PC-3 (cell line): ENCODE measurements around the gene KCNQ1. TPM values are rescaled to one million over a fixed set of nuclear protein-coding genes. Genes with fewer than 3 reads are reported as not detected.

Source experiments
- ATAC-seq: fragments of 200-7000 bp; cut with Tn5 transposase; 2 replicates; pipeline ENCODE4 v1.9.1; 2020; ENCODE audit warnings: mild to moderate bottlenecking, moderate library complexity
- BruUV-seq: library from RNA; stranded (reverse); fragments of 400-500 nt; replicated peaks from 2 replicates; lab custom pipeline; 2021; lab: Mats Ljungman, UMichigan
- CTCF ChIA-PET: fragments of 300-600 bp; sonication (Branson Sonifier 250); formaldehyde crosslinking; loops from one replicate; lab custom pipeline; 2022; ENCODE audit warnings: antibody characterized with exemption; lab: Charles Lee
- POLR2A ChIA-PET: fragments of 300-600 bp; sonication (Branson Sonifier 250); formaldehyde crosslinking; loops from one replicate; lab custom pipeline; 2022; ENCODE audit warnings: antibody characterized with exemption; ENCODE audit not compliant: unreplicated experiment; lab: Charles Lee
- DNase-seq: peaks from one replicate; pipeline ENCODE4 v3.0.0-alpha.2; 2015
- H2AFZ ChIP-seq: fragments of 300-600 bp; sonication (generic); 2 replicates; pipeline ENCODE4 v1.6.0; 2016; ENCODE audit warnings: antibody characterized with exemption, low read length
- H3F3A ChIP-seq: fragments of 300-600 bp; sonication (generic); one replicate; pipeline ENCODE4 v1.6.0; 2017; ENCODE audit warnings: antibody characterized with exemption, low read length, control low read depth, mild to moderate bottlenecking; ENCODE audit not compliant: unreplicated experiment
- H3K27ac ChIP-seq: fragments of 300-600 bp; sonication (generic); 2 replicates; pipeline ENCODE4 v1.5.1; 2016; ENCODE audit warnings: mild to moderate bottlenecking, low read length
- H3K27me3 ChIP-seq: fragments of 300-600 bp; sonication (generic); 2 replicates; pipeline ENCODE4 v1.6.1; 2016; ENCODE audit warnings: low read length, mixed read lengths
- H3K36me3 ChIP-seq: fragments of 300-600 bp; sonication (generic); 2 replicates; pipeline ENCODE4 v1.6.1; 2016; ENCODE audit warnings: low read depth, mixed run types, low read length, mixed read lengths
- H3K4me1 ChIP-seq: fragments of 300-600 bp; sonication (generic); 2 replicates; pipeline ENCODE4 v1.5.1; 2016; ENCODE audit warnings: low read length; ENCODE audit not compliant: insufficient read depth
- H3K4me2 ChIP-seq: fragments of 300-600 bp; sonication (generic); 2 replicates; pipeline ENCODE4 v1.6.0; 2016; ENCODE audit warnings: low read length
- H3K4me3 ChIP-seq: fragments of 300-600 bp; sonication (generic); 2 replicates; pipeline ENCODE4 v1.5.1; 2016; ENCODE audit warnings: mild to moderate bottlenecking, low read length, mixed read lengths
- H3K79me2 ChIP-seq: fragments of 300-600 bp; sonication (generic); 2 replicates; pipeline ENCODE4 v1.6.1; 2017; ENCODE audit warnings: low read length, mixed read lengths
- H3K9ac ChIP-seq: fragments of 300-600 bp; sonication (generic); 2 replicates; pipeline ENCODE4 v1.6.0; 2016; ENCODE audit warnings: mild to moderate bottlenecking, low read length
- H3K9me2 ChIP-seq: fragments of 300-600 bp; sonication (generic); replicated peaks from 2 replicates; pipeline ENCODE4 v1.6.1; 2016; ENCODE audit warnings: mixed run types, low read length, mixed read lengths
- H3K9me3 ChIP-seq: fragments of 300-600 bp; sonication (generic); 2 replicates; pipeline ENCODE4 v1.6.1; 2016; ENCODE audit warnings: low read length, mixed read lengths
- H4K20me1 ChIP-seq: fragments of 300-600 bp; sonication (generic); 2 replicates; pipeline ENCODE4 v1.6.1; 2016; ENCODE audit warnings: low read length, mixed read lengths
- EZH2 ChIP-seq: fragments of 300-600 bp; sonication (generic); IDR thresholded peaks from one replicate; pipeline ENCODE4 v1.6.1; 2017; ENCODE audit warnings: antibody characterized with exemption, mild to moderate bottlenecking, low read length; ENCODE audit not compliant: unreplicated experiment
- EZH2phosphoT487 ChIP-seq: fragments of 300-600 bp; sonication (generic); IDR thresholded peaks from 2 replicates; pipeline ENCODE4 v1.6.1; 2018; ENCODE audit warnings: mild to moderate bottlenecking, antibody characterized with exemption, low read length, borderline replicate concordance
- intact Hi-C: fragments of 100-400 bp; cut with micrococcal nuclease; formaldehyde crosslinking; loops from 2 replicates; pipeline ENCODE4 v1.9.0; 2023
- total RNA-seq: library from RNA; depleted of rRNA; stranded (reverse); fragments of >200 nt; gene quantifications from 2 replicates; pipeline ENCODE4 v1.2.3, GENCODE V29; 2014
- TF ChIP-seq, protein P1 (sequence below): fragments of 300-600 bp; sonication (generic); conservative IDR thresholded peaks from 2 replicates; pipeline ENCODE4 v1.5.1; 2017; ENCODE audit warnings: antibody characterized with exemption, low read depth, mild to moderate bottlenecking, low read length

KCNQ1 gene
- total RNA-seq, 1 experiment from 2014 or later = 0.40 TPM

DNA sequence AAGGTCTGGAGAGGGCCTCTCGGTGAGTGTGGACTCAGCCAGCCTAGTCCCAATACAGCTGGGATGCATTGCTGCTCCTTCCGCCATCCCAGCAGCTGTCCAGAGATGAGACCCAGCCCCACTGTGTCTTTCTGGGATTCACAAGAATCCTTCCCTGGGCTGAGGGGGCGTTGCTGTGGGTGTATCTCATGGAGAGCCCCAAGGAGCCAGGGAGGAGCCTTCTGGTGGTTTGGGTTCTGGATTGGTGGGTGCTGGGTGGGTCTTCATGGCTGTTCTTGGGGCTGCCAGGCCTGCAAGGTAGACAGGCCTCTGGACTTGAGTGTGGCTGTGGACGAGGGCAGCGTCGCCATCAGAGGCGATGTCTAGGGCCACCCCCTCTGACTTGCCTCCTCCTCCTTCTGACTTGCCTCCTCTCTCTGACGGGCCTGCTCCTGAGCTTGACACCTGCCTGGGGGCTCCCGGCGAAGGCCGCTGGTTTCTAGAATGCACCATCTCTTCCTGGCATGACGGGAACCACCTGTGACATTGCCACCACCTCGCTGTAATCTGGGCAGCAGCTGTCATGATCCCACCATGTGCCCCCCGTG lies 17.2 kb downstream of the KCNQ1 start:
- DNase-seq (no peak), ATAC-seq (no peak)
- TF ChIP-seq, protein P1, sequence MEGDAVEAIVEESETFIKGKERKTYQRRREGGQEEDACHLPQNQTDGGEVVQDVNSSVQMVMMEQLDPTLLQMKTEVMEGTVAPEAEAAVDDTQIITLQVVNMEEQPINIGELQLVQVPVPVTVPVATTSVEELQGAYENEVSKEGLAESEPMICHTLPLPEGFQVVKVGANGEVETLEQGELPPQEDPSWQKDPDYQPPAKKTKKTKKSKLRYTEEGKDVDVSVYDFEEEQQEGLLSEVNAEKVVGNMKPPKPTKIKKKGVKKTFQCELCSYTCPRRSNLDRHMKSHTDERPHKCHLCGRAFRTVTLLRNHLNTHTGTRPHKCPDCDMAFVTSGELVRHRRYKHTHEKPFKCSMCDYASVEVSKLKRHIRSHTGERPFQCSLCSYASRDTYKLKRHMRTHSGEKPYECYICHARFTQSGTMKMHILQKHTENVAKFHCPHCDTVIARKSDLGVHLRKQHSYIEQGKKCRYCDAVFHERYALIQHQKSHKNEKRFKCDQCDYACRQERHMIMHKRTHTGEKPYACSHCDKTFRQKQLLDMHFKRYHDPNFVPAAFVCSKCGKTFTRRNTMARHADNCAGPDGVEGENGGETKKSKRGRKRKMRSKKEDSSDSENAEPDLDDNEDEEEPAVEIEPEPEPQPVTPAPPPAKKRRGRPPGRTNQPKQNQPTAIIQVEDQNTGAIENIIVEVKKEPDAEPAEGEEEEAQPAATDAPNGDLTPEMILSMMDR = no peak
- TF ChIP-seq EZH2phosphoT487 (no peak), EZH2 (no peak)
- Histone ChIP-seq H3K9ac (no peak overlapping the region), H4K20me1 (no peaks in the 10 kb centered on the region), H3K9me3 (no peaks in the 10 kb centered on the region), H3K27me3 (no peaks in the 10 kb centered on the region), H3K27ac (no peak overlapping the region), H3K4me1 (peaks cover 5% of the 10 kb centered on the region; the same call in 1 of the 2 replicates), H3K9me2 (no peaks in the 10 kb centered on the region), H3K36me3 (no peaks in the 10 kb centered on the region), H2AFZ (no peak overlapping the region), H3K4me2 (no peak overlapping the region), H3F3A (no peaks in the 10 kb centered on the region), H3K4me3 (no peak overlapping the region), H3K79me2 (no peaks in the 10 kb centered on the region)
- ChIA-PET CTCF (no interaction called here), POLR2A (no interaction called here)
- BruUV-seq = no TSS peak
- intact Hi-C loops = no loop called here

DNA sequence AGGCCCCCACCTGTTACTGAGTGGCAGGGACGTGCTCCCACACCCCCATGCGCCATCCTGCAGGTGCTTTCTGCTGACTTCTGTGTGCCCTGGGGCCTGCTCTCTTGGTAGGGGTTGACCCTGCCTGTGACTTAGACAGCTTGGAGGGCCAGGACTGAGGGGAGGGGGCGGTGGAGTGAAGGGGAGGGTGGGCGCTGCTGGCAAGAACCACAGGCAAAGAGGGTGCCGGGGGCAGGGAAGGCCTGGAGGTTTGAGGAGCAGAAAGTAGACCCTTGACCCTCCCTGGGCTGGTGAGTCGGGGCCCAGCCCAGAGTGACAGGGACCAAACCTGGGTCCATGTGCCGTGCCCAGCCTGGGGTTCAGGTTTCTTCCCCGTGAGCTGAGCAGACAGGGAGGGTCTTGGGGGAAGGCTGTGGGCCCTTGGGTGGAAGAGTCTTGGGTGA lies 17.8 kb downstream of the KCNQ1 start:
- H3K4me2 ChIP-seq = no peak overlapping the region
- H3K9me3 ChIP-seq = no peaks in the 10 kb centered on the region
- TF ChIP-seq, protein P1 = no peak
- TF ChIP-seq EZH2phosphoT487 (no peak), EZH2 (no peak)
- H3K4me1 ChIP-seq = peaks cover 5% of the 10 kb centered on the region; the same call in 1 of the 2 replicates
- no peak overlapping the region for H3K9ac ChIP-seq
- intact Hi-C loops = no loop called here
- H3K4me3 ChIP-seq = no peak overlapping the region
- H3K36me3 ChIP-seq = no peaks in the 10 kb centered on the region
- H3K27ac ChIP-seq = no peak overlapping the region
- no peak overlapping the region for H2AFZ ChIP-seq
- DNase-seq = no peak
- ChIA-PET CTCF (no interaction called here), POLR2A (no interaction called here)
- ATAC-seq = no peak
- BruUV-seq = no TSS peak
- H3K27me3 ChIP-seq = no peaks in the 10 kb centered on the region
- H3F3A ChIP-seq = no peaks in the 10 kb centered on the region
- H3K79me2 ChIP-seq = no peaks in the 10 kb centered on the region
- no peaks in the 10 kb centered on the region for H4K20me1 ChIP-seq
- no peaks in the 10 kb centered on the region for H3K9me2 ChIP-seq

DNA sequence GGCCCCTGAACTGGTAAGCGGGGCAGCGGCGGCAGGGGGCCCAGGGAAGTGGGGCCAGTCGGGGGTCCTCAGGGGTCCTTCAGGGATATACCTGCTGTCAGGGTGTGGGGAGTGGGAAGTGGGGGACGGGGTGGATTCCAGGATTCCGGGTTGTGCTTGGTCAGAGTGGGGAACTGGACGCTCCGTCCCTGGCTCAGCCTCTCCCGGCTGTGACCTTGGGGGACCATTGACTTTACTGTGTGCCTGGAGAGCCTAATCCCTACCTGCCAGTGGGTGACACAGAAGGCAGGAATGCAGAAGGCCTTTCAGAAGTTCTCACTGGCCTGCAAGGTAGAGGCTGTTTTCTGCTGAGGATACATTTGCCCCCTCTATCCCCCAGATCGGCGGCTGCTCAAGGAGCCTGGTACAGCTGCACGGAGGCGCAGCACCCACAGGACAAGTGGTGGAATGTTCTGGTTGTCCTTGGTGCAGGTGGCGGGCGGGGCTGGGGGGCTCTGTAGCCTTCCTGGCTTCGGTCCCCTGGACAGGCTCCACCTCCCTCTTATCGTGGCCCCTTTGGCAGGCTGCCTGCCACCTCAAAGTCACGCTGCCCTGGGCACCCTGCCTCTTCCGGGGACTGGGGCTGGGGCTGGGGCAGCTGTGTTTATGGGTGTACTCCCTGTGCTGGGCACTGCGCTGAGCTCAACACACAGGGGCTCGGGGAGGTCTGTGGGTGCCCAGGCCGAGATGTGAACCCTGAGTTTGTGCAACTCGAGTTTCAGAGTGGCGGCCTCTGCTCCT lies 18.4 kb downstream of the KCNQ1 start:
- Histone ChIP-seq H2AFZ (no peak overlapping the region), H3K9ac (no peak overlapping the region), H3K4me1 (peaks cover 5% of the 10 kb centered on the region; the same call in 1 of the 2 replicates), H3K9me2 (no peaks in the 10 kb centered on the region), H3F3A (no peaks in the 10 kb centered on the region), H3K9me3 (no peaks in the 10 kb centered on the region), H4K20me1 (no peaks in the 10 kb centered on the region), H3K27me3 (no peaks in the 10 kb centered on the region), H3K27ac (no peak overlapping the region), H3K79me2 (no peaks in the 10 kb centered on the region), H3K4me3 (no peak overlapping the region), H3K36me3 (no peaks in the 10 kb centered on the region), H3K4me2 (no peak overlapping the region)
- peak; percentile 17 for DNase-seq
- no peak; the same call in 1 of the 2 replicates for ATAC-seq
- BruUV-seq = no TSS peak
- ChIA-PET CTCF (no interaction called here), POLR2A (no interaction called here)
- intact Hi-C loops = no loop called here
- TF ChIP-seq EZH2phosphoT487 (no peak), EZH2 (no peak)
- TF ChIP-seq, protein P1 = no peak
